ENCODE results near the gene INCA1. TPM values are rescaled to one million over a fixed set of nuclear protein-coding genes. Genes with fewer than 3 reads are reported as not detected.

The INCA1 gene
- total and polyA plus RNA-seq, 7 donors: 1.6 to 4.9 (median 3.8) TPM

- peak; percentile 64 to 67 (median 66) for ATAC-seq
- intact Hi-C loops (cut with DNase I): loop anchor here in 1 of 2 donors (1.0 kb wide), 1 partner anchor 19 kb away; the partner anchor contains the start of gene SPAG7
Measured at GRCh38 chr17:4948166-4948930, 49.0 kb downstream of the INCA1 start, which contains the start of gene PFN1. TSS of gene PFN1 (minus strand) at chr17:4948530. CDS start at chr17:4948394, 136 bp downstream.

GRCh38 chr17:4947411-4948165 lies 49.7 kb downstream of the INCA1 start:
- no peak for TF ChIP-seq CTCF (IDR thresholded peaks at IDR 0.05)
- Histone ChIP-seq H3K4me3 (peak overlapping the region; percentile 97), H3K4me1 (peaks cover 33% of the 10 kb centered on the region), H3K9me3 (no peaks in the 10 kb centered on the region), H3K27ac (peak overlapping the region; percentile 96), H3K36me3 (ENCODE audit: insufficient read depth in 1 of 2, low read depth in 1 of 2) (peaks cover 0 to 43% of the 10 kb centered on the region in 2 donors), H3K27me3 (ENCODE audit: insufficient read depth in 3 of 3, low read length in 2 of 3) (no peaks in the 10 kb centered on the region)
- DNase-seq: peak; percentile 72 to 78
- peak; percentile 8 to 33 (median 30) for ATAC-seq
- WGBS, 3 donors: 1 to 3% (median 1%) methylated on average over 27 to 56 of the region's 56 CpGs
- intact Hi-C loops (cut with DNase I): loop anchor here in 1 of 2 donors (1.0 kb wide), 1 partner anchor 20 kb away; the partner anchor contains the start of gene SPAG7

More at GRCh38 chr17:4948166-4948930, 49.0 kb downstream of the INCA1 start, which contains the start of gene PFN1:
- peak; percentile 91 to 95 for DNase-seq
- Histone ChIP-seq H3K27ac (peak within 1 kb of the TSS; percentile 96), H3K36me3 (ENCODE audit: insufficient read depth in 1 of 2, low read depth in 1 of 2) (peaks cover 0 to 36% of the 10 kb centered on the region in 2 donors), H3K4me3 (peak within 1 kb of the TSS; percentile 97), H3K4me1 (peaks cover 35% of the 10 kb centered on the region), H3K9me3 (no peaks in the 10 kb centered on the region), H3K27me3 (ENCODE audit: insufficient read depth in 3 of 3, low read length in 2 of 3) (no peaks in the 10 kb centered on the region)
- WGBS, 3 donors: 0% methylated on average over 33 to 58 of the region's 59 CpGs
- no peak for TF ChIP-seq CTCF (IDR thresholded peaks at IDR 0.05)

- Histone ChIP-seq H3K27ac (peak overlapping the region; percentile 96), H3K4me3 (peak overlapping the region; percentile 97), H3K4me1 (peaks cover 33% of the 10 kb centered on the region), H3K27me3 (ENCODE audit: insufficient read depth in 3 of 3, low read length in 2 of 3) (no peaks in the 10 kb centered on the region), H3K9me3 (no peaks in the 10 kb centered on the region), H3K36me3 (ENCODE audit: insufficient read depth in 1 of 2, low read depth in 1 of 2) (peaks cover 0 to 49% of the 10 kb centered on the region in 2 donors)
- DNase-seq (peak in 1 of 2 donors; percentile 46), ATAC-seq (no peak)
- 15 to 27% (median 18%) methylated on average over 7 of the region's 7 CpGs for WGBS, 3 donors
- intact Hi-C loops (cut with DNase I): no loop called here
- no peak for TF ChIP-seq CTCF (IDR thresholded peaks at IDR 0.05)
Measured at GRCh38 chr17:4947010-4947410, 50.3 kb downstream of the INCA1 start.

- no peaks in the 10 kb centered on the region for H3K27me3 ChIP-seq (ENCODE audit: insufficient read depth in 3 of 3, low read length in 2 of 3)
- ATAC-seq (no peak), DNase-seq (no peak)
- peak overlapping the region; percentile 97 for H3K4me3 ChIP-seq
- peaks cover 0 to 51% of the 10 kb centered on the region in 2 donors for H3K36me3 ChIP-seq (ENCODE audit: insufficient read depth in 1 of 2, low read depth in 1 of 2)
- H3K4me1 ChIP-seq: peaks cover 36% of the 10 kb centered on the region
- no peak for TF ChIP-seq CTCF (IDR thresholded peaks at IDR 0.05)
- 19 to 27% (median 20%) methylated on average over 16 of the region's 16 CpGs for WGBS, 3 donors
- intact Hi-C loops (cut with DNase I): no loop called here
- no peaks in the 10 kb centered on the region for H3K9me3 ChIP-seq
- peak overlapping the region; percentile 96 for H3K27ac ChIP-seq
Measured at GRCh38 chr17:4946312-4946976, 50.9 kb downstream of the INCA1 start.
